Measurements from ENCODE around the gene MCC.

Gene MCC

DNA sequence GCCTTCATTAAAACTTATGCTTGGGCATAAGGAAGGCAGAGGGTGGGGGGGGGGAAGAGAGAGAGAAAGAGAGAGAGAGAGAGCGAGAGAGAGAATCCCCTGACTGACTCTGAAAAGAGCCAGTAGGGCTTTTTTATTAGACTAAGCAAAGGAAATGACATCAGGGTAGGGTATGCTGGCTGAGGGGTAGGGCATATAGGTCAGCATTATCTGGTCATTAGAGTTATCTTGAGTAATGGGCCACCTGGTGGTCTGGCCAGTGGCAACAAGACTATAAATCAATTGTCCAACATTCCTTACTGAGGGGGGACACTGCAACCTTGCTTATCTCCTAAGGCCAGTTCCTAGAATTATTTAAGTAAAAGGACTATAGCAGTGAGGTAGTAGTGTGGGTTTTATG is 120.7 kb downstream of the MCC start:
- DNase-seq (ENCODE audit: low read depth, low spot score) = no peak

DNA sequence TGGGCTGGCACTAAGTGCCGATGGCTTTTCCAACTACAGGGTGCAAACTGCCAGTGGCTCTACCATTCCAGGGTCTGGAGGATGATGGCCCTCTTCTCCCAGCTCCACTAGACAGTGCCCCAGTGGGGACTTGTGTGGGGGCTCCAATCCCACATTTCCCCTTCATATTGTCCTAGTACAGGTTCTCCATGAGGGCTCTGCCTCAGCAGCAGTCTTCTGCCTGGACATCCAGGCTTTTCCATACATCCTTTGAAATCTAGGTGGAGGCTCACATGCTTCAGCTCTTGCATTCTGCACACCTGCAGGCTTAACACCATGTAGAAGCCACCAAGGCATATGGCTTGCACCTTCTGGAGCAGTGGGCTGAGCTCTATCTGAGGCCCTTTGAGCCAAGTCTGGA is 123.8 kb downstream of the MCC start:
- DNase-seq (ENCODE audit: low read depth, low spot score) = no peak

DNA sequence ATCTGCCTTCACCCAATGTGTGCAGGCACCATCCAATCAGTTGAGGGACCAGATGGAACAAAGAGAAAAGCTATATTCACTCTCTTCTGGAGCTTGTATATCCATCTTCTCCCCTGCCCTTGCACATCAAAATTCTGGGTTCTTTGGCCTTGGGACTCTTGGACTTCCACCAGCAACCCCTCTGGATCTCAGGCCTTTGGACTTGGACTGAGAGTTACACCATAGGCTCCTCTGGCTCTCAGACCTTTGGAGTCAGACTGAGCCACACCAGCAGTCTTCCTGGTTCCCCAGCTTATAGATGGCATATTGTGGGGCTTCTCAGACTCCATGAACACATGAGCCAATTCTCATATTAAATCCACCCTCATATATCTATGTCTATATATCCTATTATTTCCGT is 126.6 kb downstream of the MCC start:
- DNase-seq (ENCODE audit: low read depth, low spot score) = no peak

DNA sequence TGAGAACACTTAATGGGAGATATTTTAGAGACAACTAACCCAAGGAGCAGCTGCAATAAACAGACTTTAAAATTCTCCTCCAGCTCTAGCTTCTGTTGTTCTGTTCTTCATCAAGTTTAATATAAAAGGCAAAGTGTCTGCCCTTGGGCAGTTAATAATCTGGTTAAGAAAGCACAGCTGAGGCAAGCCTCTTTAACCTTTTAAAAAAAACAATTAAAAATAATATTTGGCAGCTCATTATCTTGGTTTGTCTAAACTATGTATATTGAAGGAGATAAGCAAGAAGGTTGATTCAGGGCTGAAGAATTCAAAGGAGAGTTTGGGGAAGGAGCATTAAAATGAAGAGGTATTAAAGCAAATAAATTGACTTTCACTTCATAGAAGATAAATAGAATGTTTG is 128.8 kb downstream of the MCC start:
- DNase-seq (ENCODE audit: low read depth, low spot score) = no peak

DNA sequence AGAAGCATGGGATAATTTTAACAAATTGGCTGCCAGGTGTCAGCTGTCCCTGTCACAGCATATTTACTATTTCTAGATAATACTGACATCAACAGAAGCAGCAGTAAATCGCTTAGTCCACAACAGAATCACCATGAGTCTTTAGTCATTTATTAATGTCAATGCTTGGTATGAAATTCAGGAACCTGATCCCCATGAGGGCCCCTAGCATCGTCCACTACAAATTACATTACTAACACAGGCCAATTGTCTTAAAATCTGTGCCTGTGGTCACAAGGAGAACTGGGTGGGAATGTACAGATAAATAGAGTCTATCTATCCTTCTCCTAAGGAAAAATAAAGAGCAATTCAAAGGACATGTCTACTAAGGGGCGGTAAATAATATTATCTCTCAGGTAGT is 129.6 kb downstream of the MCC start:
- no peak for DNase-seq (ENCODE audit: low read depth, low spot score)

DNA sequence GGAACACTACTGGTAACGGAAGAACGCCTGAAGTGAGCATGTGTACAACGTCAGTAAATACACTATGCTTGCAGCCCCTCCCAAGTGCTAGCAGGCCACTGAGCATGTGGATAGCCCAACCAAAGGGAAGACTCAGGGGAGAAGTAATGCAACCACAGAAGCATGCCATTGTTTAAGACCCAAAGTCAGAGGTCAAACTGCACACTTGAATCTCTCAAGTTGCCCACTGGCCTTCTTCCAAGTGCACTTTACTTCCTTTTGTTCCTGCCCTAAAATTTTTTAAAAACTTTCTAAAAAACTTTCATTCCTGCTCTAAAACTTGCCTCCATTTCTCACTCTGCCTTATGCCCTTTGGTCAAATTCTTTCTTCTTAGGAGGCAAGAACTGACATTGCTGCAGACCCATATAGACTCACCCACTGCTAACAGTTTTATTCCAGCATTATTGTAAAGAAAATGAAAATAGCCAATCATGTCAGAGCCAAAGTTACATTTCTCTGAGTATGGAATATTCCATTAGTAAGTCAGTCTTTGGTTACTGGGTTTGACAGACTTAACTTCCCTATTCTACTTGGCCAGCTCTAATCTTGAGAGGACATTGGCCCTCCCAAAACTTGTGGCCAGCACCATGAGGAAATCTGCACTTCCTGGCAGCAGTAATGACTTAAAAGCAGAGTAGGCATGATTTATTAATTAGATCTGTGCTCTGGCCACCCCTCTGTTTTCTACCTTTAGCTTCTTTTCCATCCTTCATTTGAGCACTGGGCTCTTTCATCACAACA is 130.4 kb downstream of the MCC start:
- DNase-seq (ENCODE audit: low read depth, low spot score) = no peak

DNA sequence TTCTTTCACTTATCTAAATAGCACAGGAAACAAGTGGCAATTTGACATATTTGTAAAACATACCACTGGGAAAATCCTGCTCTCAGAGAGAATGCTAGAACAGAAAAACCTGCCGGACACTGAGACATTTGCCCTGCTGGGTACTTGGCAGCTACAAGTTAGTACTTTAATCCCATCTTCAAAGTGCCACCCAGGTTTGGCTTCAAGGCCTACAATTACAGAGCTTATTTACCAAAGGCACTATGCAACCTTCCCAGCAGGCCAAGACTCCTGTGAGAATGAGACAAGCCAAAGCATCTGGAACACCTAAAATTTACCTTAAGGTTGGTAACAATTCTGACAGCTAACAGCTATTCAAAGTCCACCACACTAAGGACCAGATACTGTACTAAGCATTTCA is 131.8 kb downstream of the MCC start:
- DNase-seq (ENCODE audit: low read depth, low spot score) = no peak

DNA sequence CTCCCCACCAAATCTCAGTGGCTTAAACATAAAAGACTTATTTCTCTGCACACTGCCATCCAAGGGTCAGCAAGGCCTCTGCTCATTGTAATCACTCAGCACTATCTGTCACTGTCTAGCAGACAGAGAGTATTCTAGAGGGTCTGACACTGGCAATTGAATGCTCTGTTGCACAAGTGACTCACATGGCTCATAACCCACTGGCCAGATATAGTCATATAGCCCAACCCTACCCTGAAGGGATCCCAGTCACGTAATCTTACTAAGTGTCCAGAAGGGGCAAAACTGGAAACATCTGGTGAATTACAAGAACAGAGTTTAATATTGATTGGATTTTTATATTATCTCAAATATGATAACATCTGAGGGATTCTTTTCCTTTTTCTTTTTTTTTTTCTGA is 134.2 kb downstream of the MCC start:
- no peak for DNase-seq (ENCODE audit: low read depth, low spot score)

DNA sequence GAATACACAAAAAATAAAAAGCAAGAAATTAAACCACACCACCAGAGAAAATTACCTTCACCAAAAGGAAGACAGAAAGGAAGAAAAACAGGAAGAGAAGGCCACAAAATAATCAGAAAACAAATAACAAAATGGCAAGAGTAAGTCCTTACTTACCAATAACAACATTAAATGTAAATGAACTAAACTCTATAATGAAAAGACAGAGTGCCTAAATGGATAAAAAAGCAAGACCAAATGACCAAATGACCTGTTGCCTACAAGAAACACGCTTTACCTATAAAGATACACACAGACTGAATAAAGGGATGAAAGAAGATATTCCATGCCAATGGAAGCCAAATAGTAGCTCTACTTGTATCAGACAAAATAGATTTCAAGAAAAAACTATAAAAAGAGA is 140.7 kb downstream of the MCC start:
- DNase-seq (ENCODE audit: low read depth, low spot score) = no peak

DNA sequence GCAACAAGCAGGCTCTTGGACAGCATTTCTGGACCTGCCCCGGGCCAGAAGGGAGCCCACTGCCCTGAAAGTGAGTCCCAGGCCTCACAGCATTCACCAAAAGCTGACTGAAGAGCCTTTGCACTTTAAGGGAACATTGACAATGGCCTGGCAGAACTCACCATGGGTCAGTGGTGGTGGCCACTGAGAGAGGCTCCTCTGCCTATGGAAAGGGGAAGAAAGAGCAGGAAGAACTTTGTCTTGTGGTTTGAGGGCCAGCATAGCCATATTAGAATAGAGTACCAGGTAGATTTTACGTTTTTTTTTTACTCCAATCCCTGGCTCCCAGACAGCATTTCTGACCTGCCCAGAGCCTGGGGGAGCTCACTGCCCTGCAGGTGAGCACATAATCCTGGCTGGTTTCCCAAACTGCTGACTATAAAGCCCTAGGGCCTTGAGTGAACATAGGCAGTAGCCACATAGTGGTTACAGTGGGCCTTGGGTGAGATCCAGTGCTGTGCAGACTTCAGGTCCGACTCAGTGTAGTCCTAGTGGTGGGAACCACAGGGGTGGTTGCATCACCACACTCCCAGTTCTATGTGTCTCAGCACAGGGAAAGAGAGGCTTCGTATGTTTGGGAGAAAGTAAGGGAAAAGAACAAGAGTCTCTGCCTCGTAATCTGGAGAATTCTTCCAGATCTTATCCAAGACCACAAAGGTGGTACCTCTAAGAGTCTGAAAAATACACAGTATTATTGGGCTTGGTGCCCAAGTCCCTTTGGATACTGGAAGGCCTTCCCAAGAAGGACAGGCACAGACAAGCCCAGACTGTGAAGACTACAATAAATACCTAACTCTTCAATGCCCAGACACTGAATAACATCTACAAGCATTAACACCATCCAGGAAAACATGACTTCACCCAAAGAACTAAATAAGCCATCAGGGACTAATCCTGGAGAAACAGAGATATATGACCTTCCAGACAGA is 143.0 kb downstream of the MCC start:
- DNase-seq (ENCODE audit: low read depth, low spot score) = no peak

DNA sequence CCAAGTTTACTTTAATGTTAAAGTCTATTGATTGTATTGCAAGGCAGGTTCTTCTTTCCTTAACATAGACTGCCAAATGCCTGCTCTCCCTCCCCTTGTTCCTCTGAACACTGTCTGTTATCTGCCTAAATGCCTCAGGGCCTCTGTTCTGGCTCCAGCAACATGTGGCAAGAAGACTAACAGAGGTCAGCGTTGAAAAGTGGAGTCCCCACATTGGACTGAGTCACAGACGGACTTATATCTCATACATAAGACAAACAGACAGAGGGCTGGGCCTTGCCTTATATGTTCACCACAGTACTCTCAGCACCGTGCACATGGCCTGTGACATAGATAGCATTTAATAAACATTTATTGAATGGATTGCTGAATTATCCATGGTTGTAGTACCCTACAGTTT is 144.9 kb downstream of the MCC start:
- DNase-seq (ENCODE audit: low read depth, low spot score) = no peak

DNA sequence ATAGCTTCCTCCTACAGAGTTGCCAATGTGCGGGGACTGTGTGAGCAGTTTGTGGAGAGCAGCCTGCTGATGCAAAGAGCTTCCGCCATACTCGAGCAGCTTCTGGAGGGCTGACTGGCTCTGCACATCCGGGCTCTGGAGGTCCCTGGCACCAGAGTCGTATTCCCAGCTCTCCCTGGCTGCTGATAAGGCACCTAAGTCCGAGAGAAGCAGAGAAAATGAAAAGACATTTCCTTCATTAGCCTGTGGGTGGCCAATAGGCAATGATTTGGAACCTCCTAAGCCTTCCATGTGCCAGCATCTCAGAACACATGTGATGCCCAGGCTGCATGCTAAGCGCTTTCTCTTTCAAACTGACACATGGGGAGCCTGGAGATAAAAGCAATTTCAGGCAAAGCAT is 147.7 kb downstream of the MCC start:
- DNase-seq (ENCODE audit: low read depth, low spot score) = no peak

DNA sequence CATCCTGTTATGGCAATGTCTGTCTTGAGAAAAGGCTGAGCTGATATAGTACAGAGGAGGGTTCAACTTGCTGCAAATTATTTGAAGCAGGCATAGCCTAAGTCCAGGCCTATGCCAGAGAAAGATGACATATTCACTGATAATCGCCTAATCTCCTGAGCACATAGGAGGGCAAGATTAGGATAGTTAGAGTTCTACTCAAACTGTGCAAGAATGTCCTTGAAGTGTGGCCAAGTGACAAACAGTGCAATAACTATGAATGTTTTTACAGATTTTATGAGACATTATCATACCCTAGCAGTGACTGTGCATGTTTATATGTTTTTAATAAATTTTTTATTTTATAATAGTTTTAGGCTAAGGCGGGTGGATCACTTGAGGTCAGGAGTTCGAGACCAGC is 149.6 kb downstream of the MCC start:
- DNase-seq (ENCODE audit: low read depth, low spot score) = no peak

DNA sequence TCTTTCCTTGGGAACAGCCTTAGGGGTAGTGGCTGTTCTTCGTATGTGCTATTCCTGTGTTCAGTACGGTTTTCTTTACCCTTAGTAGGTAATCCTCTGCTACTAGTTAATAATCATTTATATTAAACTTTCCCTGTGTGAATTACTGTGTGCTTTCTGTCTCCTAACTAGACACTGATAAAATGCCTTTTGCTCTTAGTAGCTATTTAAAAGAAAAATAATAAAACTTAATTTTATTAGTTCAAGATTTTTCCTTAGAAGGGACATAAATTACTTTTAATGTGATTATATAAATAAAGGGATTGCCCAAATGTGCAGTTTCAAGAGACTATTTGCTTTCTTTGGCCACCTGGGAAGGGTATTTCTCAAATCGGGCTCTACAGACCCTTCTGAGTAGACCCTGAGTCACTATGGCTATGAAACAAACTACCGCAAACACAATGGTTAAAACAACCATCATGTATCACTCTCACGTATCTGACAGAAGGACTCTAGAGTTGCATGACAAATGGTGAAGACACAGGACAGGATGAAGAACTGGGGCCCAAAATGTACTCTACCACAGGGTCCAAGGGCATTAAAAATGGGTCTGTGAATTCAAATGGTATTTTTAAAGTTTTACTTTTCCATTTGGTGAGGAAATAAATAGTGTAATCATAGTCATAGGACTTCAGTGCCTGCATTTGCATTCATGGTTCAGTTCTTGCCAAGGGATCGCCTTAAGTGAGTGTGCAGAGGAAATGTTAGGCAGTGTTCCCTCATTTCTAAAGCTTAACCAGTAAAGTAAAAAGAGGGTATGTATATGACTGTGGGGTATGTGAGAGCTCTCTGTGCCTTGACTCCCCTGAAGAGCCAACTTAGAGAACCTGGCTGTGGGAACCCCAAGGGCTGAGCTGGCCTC is 150.5 kb downstream of the MCC start:
- DNase-seq (ENCODE audit: low read depth, low spot score) = no peak

DNA sequence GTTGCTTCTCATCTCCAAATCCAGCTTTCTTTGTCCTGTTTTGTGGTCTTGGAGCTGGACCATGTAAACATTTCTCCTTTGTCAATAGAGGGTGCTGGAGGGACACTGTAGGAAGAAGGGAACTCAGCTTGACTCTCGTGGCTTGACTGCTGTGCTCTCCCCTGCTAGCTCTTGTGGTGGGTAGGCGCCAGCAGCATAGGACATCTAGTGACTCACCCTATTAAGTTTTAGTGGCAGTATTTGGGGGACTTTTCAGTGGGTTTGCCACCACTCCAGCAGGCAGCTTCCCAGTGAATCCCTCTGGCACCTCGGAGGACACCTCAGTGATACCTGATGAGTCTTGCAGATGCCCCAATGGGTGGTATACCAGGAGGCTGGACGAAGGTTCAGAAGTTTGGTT is 151.3 kb downstream of the MCC start:
- no peak for DNase-seq (ENCODE audit: low read depth, low spot score)

DNA sequence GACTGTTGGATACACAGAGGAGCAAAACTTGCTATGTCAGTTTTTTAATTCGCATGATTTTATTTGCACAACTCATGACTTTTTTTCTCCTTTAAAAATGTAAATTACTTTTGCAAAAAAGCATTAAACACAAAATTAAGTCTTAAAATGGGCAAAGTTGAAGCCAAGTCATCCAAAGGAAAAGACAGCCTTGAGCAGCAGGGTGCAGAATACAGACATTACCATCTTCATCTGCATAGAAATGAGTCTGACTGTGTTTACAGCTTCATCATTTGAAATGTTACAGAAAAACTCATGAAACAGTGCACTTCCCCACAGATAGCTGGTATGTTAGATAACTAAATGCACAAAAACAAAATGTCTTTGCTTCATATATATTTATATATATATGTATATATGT is 154.8 kb downstream of the MCC start:
- no peak for DNase-seq (ENCODE audit: low read depth, low spot score)

DNA sequence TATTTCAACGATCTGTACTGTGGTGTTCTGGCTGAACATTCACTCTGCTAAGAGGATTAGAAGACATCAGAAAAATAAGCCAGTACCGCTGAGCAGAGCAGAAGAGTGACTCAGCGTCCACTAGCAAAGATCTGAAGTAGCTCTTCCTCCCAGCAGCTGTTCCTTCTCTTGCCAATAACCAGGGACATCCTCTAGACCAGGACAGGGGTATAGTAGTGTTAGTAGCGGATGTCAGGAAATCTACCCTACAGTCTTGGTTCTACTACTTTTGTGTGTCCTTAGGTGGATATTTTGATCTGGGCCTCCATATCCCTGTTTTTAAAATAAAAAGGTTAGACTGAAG is 157.1 kb downstream of the MCC start:
- no peak for DNase-seq (ENCODE audit: low read depth, low spot score)

DNA sequence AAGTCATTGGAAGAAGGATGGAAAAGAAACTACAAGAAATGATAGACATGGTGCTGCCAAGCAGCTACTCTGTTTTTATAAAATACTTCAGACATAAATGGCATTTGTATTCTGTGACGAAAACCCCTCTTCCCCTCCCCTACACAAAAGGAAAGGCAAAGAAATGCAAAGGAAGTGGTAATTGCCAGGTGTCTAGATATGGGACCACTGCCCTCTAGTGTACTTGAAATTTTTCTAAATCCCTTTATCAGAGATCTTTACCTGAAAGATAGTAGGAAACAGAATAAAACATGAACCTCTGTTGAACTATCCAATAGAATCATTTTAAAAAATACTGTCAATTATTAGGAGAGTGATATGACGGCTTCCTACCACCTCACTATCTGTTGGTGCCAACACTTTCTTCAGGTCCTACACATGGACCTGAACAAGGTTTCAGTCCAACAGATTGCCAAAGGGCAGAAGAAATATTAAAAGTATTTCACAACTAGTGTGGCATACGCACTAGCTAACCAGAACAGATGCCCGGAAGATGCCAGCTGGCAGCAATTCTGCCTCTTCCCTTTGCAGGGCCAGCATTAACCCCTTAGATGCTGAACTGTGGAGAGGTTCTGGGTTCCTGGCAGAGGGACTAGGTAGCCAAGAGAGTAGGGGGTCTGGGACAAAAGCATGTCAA is 157.6 kb downstream of the MCC start:
- no peak for DNase-seq (ENCODE audit: low read depth, low spot score)

DNA sequence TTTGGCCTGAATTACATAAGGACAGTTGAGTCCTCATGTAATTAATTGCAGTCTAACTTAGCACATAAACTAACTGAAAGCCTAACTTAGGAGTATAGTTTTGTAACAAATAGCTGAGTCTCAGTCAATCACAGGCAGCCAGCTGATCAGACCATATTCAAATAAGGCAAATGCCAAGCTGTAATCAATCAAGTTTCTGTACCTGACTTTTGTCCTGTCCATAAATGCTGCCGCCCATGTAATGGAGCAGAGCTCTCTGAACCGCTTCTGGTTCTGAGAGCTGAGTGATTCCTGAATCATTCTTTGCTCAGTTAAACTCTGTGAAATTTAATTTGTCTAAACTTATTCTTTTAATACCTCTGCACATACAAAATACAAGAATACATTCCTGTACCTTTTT is 158.3 kb downstream of the MCC start:
- no peak for DNase-seq (ENCODE audit: low read depth, low spot score)

DNA sequence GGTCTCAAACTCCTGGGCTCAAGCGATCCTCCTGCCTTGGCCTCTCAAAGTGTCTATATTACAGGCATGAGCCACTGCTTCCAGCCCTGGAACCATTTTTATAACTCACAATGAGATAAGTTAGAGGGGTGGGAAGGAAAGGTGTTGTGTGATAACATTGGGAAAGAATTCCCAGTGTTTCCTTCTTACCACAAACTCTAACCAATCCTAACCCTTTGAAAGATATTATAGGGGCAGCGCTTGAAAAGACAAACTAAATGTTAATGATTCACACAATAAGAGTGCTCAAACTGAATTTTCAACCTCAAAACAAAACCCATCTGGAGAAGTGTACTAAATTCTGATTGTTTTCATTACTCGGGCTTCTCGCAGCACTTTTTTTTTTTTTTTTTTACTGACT is 163.2 kb downstream of the MCC start:
- no peak for DNase-seq (ENCODE audit: low read depth, low spot score)

DNA sequence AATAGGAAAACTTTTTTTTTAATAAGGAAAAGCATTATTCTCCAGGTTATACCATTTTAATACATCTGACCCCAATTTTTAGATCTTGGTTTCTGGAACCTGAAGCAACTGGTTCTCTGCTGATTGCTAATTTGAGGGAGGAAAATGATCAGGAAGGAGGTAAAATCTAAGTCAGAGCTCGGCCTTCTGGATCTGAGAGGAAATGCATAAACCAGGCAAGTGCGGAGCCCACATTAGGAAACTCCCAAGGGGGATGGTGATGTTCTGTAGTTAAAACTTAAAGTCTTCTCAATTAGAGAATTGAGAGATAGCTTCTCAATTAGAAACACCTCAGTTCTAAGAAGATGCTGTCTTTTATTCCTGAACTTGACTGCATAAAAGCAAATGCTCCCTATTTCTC is 167.0 kb downstream of the MCC start:
- DNase-seq (ENCODE audit: low read depth, low spot score) = no peak
